ES-I3 (cell line): ENCODE data around the gene RAPGEF6.
"Not testable (repeated sequence)": the region's sequence is repeated elsewhere in the genome, so short reads cannot be mapped to it uniquely, and the experiment has no call there.

ENCODE experiments used
- H3K36me3 ChIP-seq: 2 replicates; pipeline ENCODE4 v1.6.1; 2013; ENCODE audit warnings: mild to moderate bottlenecking, low read length, control low read depth, moderate library complexity; ENCODE audit not compliant: insufficient read depth
- H3K4me1 ChIP-seq: 2 replicates; pipeline ENCODE4 v1.6.1; 2013; ENCODE audit warnings: mild to moderate bottlenecking, control low read depth, low read length; ENCODE audit not compliant: insufficient read depth
- H3K9ac ChIP-seq: 2 replicates; pipeline ENCODE4 v1.6.1; 2013; ENCODE audit warnings: low read depth, mild to moderate bottlenecking, low read length, moderate library complexity
- H3K9me3 ChIP-seq: 2 replicates; pipeline ENCODE4 v1.6.1; 2013; ENCODE audit warnings: mild to moderate bottlenecking, low read length, moderate library complexity; ENCODE audit not compliant: control insufficient read depth, insufficient read depth

Gene RAPGEF6

GRCh38 chr5:131505237-131505908 lies 129.7 kb downstream of the RAPGEF6 start:
- no peaks in the 10 kb centered on the region for H3K4me1 ChIP-seq
- no peaks in the 10 kb centered on the region; the same call in 1 of the 2 replicates for H3K36me3 ChIP-seq
- H3K9ac ChIP-seq = no peak overlapping the region
- H3K9me3 ChIP-seq = no peaks in the 10 kb centered on the region

- peaks cover 2% of the 10 kb centered on the region; the same call in 1 of the 2 replicates for H3K36me3 ChIP-seq
- H3K4me1 ChIP-seq = no peaks in the 10 kb centered on the region
- no peak overlapping the region for H3K9ac ChIP-seq
- no peaks in the 10 kb centered on the region for H3K9me3 ChIP-seq
Observed at GRCh38 chr5:131496400-131496713, 138.7 kb downstream of the RAPGEF6 start.

- Histone ChIP-seq H3K4me1 (no peaks in the 10 kb centered on the region), H3K36me3 (peaks cover 2% of the 10 kb centered on the region; the same call in 1 of the 2 replicates), H3K9ac (no peak overlapping the region), H3K9me3 (no peaks in the 10 kb centered on the region)
Observed at GRCh38 chr5:131495536-131496399, 139.3 kb downstream of the RAPGEF6 start.

GRCh38 chr5:131491749-131492148 lies 143.3 kb downstream of the RAPGEF6 start:
- Histone ChIP-seq H3K9me3 (no peaks in the 10 kb centered on the region), H3K36me3 (peaks cover 5% of the 10 kb centered on the region; the same call in 1 of the 2 replicates), H3K9ac (no peak overlapping the region), H3K4me1 (no peaks in the 10 kb centered on the region)

- peaks cover 3% of the 10 kb centered on the region for H3K36me3 ChIP-seq
- no peak overlapping the region for H3K9ac ChIP-seq
- no peaks in the 10 kb centered on the region for H3K9me3 ChIP-seq
Observed at GRCh38 chr5:131488463-131488862, 146.6 kb downstream of the RAPGEF6 start.

GRCh38 chr5:131487371-131487770 lies 147.7 kb downstream of the RAPGEF6 start:
- H3K36me3 ChIP-seq, H3K9ac ChIP-seq, H3K9me3 ChIP-seq, H3K4me1 ChIP-seq: not testable (repeated sequence)

More at GRCh38 chr5:131488463-131488862, 146.6 kb downstream of the RAPGEF6 start:
- no peaks in the 10 kb centered on the region for H3K4me1 ChIP-seq

- Histone ChIP-seq H3K9ac (no peak overlapping the region), H3K36me3 (peaks cover 3% of the 10 kb centered on the region; the same call in 1 of the 2 replicates), H3K4me1 (no peaks in the 10 kb centered on the region), H3K9me3 (no peaks in the 10 kb centered on the region)
Observed at GRCh38 chr5:131482617-131483016, 152.4 kb downstream of the RAPGEF6 start.

- H3K9ac ChIP-seq = no peak overlapping the region
- H3K9me3 ChIP-seq = no peaks in the 10 kb centered on the region
- no peaks in the 10 kb centered on the region for H3K4me1 ChIP-seq
- no peaks in the 10 kb centered on the region; the same call in 1 of the 2 replicates for H3K36me3 ChIP-seq
Observed at GRCh38 chr5:131481569-131481968, 153.5 kb downstream of the RAPGEF6 start.

GRCh38 chr5:131475541-131475941 lies 159.5 kb downstream of the RAPGEF6 start:
- H3K9ac ChIP-seq = no peak overlapping the region
- no peaks in the 10 kb centered on the region for H3K9me3 ChIP-seq
- no peaks in the 10 kb centered on the region for H3K36me3 ChIP-seq
- no peaks in the 10 kb centered on the region for H3K4me1 ChIP-seq

GRCh38 chr5:131473731-131474130 lies 161.3 kb downstream of the RAPGEF6 start:
- Histone ChIP-seq H3K36me3 (no peaks in the 10 kb centered on the region), H3K4me1 (no peaks in the 10 kb centered on the region)

GRCh38 chr5:131466171-131466766 lies 168.8 kb downstream of the RAPGEF6 start:
- H3K4me1 ChIP-seq = no peaks in the 10 kb centered on the region
- H3K36me3 ChIP-seq = no peaks in the 10 kb centered on the region
- no peak overlapping the region for H3K9ac ChIP-seq
- H3K9me3 ChIP-seq = no peaks in the 10 kb centered on the region

More at GRCh38 chr5:131473731-131474130, 161.3 kb downstream of the RAPGEF6 start:
- Histone ChIP-seq H3K9me3 (no peaks in the 10 kb centered on the region), H3K9ac (no peak overlapping the region)

GRCh38 chr5:131463656-131464055 lies 171.4 kb downstream of the RAPGEF6 start:
- Histone ChIP-seq H3K9me3 (no peaks in the 10 kb centered on the region), H3K36me3 (no peaks in the 10 kb centered on the region)

GRCh38 chr5:131462454-131462853 lies 172.6 kb downstream of the RAPGEF6 start:
- H3K36me3 ChIP-seq = no peaks in the 10 kb centered on the region
- H3K4me1 ChIP-seq = no peaks in the 10 kb centered on the region
- no peak overlapping the region for H3K9ac ChIP-seq
- no peaks in the 10 kb centered on the region for H3K9me3 ChIP-seq

More at GRCh38 chr5:131463656-131464055, 171.4 kb downstream of the RAPGEF6 start:
- H3K9ac ChIP-seq = no peak overlapping the region
- H3K4me1 ChIP-seq = no peaks in the 10 kb centered on the region

- Histone ChIP-seq H3K4me1 (no peaks in the 10 kb centered on the region), H3K36me3 (no peaks in the 10 kb centered on the region)
Observed at GRCh38 chr5:131461742-131462141, 173.3 kb downstream of the RAPGEF6 start.

More at GRCh38 chr5:131461742-131462141, 173.3 kb downstream of the RAPGEF6 start:
- no peaks in the 10 kb centered on the region for H3K9me3 ChIP-seq
- no peak overlapping the region for H3K9ac ChIP-seq
